ENCODE measurements around the gene SMARCAL1. TPM values are rescaled to one million over a fixed set of nuclear protein-coding genes. Genes with fewer than 3 reads are reported as not detected.
A peak's percentile ranks its signal among the peaks of the same experiment; 100 is the strongest.

SMARCAL1 gene
- polyA plus RNA-seq, 1 donor from 2014 or later, result 7.5 TPM

DNA sequence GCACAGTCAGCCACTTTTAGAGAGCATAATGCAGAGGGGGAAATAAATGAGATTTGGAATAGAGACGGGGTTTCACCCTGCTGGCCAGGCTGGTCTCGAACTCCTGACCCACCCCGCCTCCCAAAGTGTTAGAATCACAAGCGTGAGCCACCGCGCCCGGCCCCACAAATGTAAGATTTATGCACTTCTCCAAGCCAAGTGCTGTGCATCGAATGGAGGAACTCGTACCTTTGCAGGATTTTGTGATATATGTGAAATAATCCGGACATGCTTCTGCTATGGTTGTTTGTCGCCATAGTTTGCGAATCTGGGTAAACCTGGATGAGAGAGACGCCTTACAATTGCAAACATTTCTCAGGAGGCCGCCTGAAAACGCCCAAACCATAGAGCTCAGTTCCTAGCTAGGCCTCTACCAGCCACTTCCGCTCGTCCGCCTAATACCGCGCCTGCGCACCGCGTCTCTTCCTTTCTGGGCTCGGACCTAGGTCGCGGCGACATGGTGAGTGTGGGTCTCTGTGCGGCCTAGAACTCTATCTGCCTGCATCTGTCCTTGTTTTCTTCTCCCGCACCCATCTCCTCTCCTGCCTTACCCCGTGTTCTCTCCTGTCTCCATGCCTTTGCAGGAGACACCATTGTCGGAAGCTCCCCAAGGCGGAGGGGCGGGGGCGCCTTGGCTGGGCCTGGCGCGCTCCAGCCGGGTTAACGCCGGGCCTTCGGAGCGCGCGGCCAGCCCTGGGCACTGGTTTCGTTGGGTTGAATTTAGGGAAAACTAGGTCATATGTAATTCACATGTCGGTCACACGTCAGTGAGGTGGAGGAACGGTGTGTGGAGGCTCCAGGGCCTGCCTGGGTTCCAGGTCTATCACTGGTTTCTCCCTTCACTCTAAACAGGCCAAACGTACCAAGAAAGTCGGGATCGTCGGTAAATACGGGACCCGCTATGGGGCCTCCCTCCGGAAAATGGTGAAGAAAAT is 86.4 kb downstream of the SMARCAL1 start, which contains the start of gene RPL37A (continued):
- TF ChIP-seq TAF1 (IDR thresholded peaks at IDR 0.05; ENCODE audit: low read depth), result peak; percentile 97

DNA sequence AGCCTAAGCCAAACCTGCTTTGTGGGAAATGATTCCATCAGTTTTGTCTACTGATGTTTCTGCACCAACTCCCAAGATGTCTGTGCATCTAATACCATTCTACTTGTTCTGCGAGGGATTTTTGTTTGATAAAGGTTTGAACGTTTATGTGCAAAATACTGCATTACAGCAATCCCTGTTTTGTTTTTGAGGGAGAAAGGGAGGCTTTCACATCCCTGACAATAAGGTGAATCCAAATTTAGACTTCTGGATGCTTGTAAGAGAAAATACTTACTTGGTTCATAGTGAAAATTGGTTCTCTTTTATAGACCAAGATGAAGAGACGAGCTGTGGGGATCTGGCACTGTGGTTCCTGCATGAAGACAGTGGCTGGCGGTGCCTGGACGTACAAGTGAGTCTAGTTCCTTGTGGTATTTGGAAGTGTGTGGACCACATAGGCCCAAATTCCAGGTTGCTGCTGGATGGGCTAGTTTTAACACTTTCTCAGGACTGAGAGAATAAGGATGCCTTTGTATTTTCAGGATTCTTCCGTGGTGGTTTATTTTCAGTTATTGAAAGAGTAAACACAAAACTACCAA is 87.4 kb downstream of the SMARCAL1 start:
- Histone ChIP-seq H2AFZ (ENCODE audit: low read depth, low read length) (no peak overlapping the region), H3K27me3 (ENCODE audit: insufficient read depth, low read depth, low read length) (no peaks in the 10 kb centered on the region), H4K20me1 (ENCODE audit: insufficient read depth) (no peaks in the 10 kb centered on the region), H3K4me3 (ENCODE audit: low read length) (peak overlapping the region; percentile 87), H3K9me3 (ENCODE audit: low read length) (no peaks in the 10 kb centered on the region), H3K27ac (ENCODE audit: low read length) (peak overlapping the region; percentile 85), H3K9me2 (ENCODE audit: insufficient read depth, low read length) (no peaks in the 10 kb centered on the region), H3F3A (ENCODE audit: insufficient read depth, low read length, poor library complexity, severe bottlenecking) (no peaks in the 10 kb centered on the region), H3K36me3 (ENCODE audit: insufficient read depth, low read length) (peaks cover 7% of the 10 kb centered on the region), H3K79me2 (replicated peaks; ENCODE audit: insufficient read depth, low read length) (peaks cover 18% of the 10 kb centered on the region), H3K4me2 (ENCODE audit: low read length) (peak overlapping the region; percentile 71), H3K9ac (ENCODE audit: low read length) (peak overlapping the region; percentile 85)
- TF ChIP-seq SMC3 (conservative IDR thresholded peaks at IDR 0.05; ENCODE audit: poor library complexity), result no peak
- no peak for TF ChIP-seq TAF1 (IDR thresholded peaks at IDR 0.05; ENCODE audit: low read depth)
- TF ChIP-seq, protein P1, sequence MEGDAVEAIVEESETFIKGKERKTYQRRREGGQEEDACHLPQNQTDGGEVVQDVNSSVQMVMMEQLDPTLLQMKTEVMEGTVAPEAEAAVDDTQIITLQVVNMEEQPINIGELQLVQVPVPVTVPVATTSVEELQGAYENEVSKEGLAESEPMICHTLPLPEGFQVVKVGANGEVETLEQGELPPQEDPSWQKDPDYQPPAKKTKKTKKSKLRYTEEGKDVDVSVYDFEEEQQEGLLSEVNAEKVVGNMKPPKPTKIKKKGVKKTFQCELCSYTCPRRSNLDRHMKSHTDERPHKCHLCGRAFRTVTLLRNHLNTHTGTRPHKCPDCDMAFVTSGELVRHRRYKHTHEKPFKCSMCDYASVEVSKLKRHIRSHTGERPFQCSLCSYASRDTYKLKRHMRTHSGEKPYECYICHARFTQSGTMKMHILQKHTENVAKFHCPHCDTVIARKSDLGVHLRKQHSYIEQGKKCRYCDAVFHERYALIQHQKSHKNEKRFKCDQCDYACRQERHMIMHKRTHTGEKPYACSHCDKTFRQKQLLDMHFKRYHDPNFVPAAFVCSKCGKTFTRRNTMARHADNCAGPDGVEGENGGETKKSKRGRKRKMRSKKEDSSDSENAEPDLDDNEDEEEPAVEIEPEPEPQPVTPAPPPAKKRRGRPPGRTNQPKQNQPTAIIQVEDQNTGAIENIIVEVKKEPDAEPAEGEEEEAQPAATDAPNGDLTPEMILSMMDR (IDR thresholded peaks at IDR 0.05; ENCODE audit: poor library complexity, severe bottlenecking), result no peak
- TF ChIP-seq REST (IDR thresholded peaks at IDR 0.05; ENCODE audit: borderline replicate concordance), result no peak
- TF ChIP-seq EZH2 (IDR thresholded peaks at IDR 0.05; ENCODE audit: borderline replicate concordance, insufficient read depth, low read length, poor library complexity, severe bottlenecking), result no peak
- TF ChIP-seq RAD21 (conservative IDR thresholded peaks at IDR 0.05), result no peak
- TF ChIP-seq POLR2AphosphoS5 (IDR thresholded peaks at IDR 0.05), result no peak
- TF ChIP-seq EP300 (conservative IDR thresholded peaks at IDR 0.05; ENCODE audit: poor library complexity, severe bottlenecking), result no peak
- TF ChIP-seq MXI1 (conservative IDR thresholded peaks at IDR 0.05; ENCODE audit: poor library complexity, severe bottlenecking), result no peak

DNA sequence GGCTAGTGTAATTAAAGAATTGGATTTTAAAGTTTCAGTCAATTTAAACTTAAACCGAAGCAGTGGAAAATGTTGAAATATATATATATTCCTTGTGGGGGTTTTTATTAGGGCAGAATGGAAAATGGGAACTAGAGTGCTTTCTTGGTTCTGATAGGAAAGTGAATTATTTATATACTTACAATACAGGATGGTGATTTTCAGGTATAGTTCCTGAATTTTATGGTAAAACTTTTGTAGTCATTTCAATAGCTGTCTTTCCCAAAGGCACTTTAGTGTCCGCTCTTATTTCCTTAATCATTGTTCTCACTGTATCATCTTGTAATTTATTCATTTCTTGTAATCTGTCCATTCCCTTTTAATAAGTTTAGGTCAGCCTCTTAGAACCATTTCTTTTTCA is 88.3 kb downstream of the SMARCAL1 start:
- peaks cover 7% of the 10 kb centered on the region for H3K36me3 ChIP-seq (ENCODE audit: insufficient read depth, low read length)

More for the DNA sequence above, 88.3 kb downstream of the SMARCAL1 start:
- H3K79me2 ChIP-seq (replicated peaks; ENCODE audit: insufficient read depth, low read length), result peaks cover 18% of the 10 kb centered on the region
- no peaks in the 10 kb centered on the region for H3F3A ChIP-seq (ENCODE audit: insufficient read depth, low read length, poor library complexity, severe bottlenecking)
- peak overlapping the region; percentile 85 for H3K9ac ChIP-seq (ENCODE audit: low read length)
- H3K9me3 ChIP-seq (ENCODE audit: low read length), result no peaks in the 10 kb centered on the region
- no peaks in the 10 kb centered on the region for H4K20me1 ChIP-seq (ENCODE audit: insufficient read depth)
- no peaks in the 10 kb centered on the region for H3K9me2 ChIP-seq (ENCODE audit: insufficient read depth, low read length)
- no peak overlapping the region for H3K27ac ChIP-seq (ENCODE audit: low read length)
- peak overlapping the region; percentile 87 for H3K4me3 ChIP-seq (ENCODE audit: low read length)
- H3K4me2 ChIP-seq (ENCODE audit: low read length), result peak overlapping the region; percentile 31
- no peak overlapping the region for H2AFZ ChIP-seq (ENCODE audit: low read depth, low read length)
- no peaks in the 10 kb centered on the region for H3K27me3 ChIP-seq (ENCODE audit: insufficient read depth, low read depth, low read length)
- TF ChIP-seq EP300 (conservative IDR thresholded peaks at IDR 0.05; ENCODE audit: poor library complexity, severe bottlenecking) (no peak), RAD21 (conservative IDR thresholded peaks at IDR 0.05) (no peak), REST (IDR thresholded peaks at IDR 0.05; ENCODE audit: borderline replicate concordance) (no peak), MXI1 (conservative IDR thresholded peaks at IDR 0.05; ENCODE audit: poor library complexity, severe bottlenecking) (no peak), EZH2 (IDR thresholded peaks at IDR 0.05; ENCODE audit: borderline replicate concordance, insufficient read depth, low read length, poor library complexity, severe bottlenecking) (no peak), TAF1 (IDR thresholded peaks at IDR 0.05; ENCODE audit: low read depth) (no peak), SMC3 (conservative IDR thresholded peaks at IDR 0.05; ENCODE audit: poor library complexity) (no peak), POLR2AphosphoS5 (IDR thresholded peaks at IDR 0.05) (no peak)
- TF ChIP-seq, protein P1 (IDR thresholded peaks at IDR 0.05; ENCODE audit: poor library complexity, severe bottlenecking), result no peak

All from neural cell (in vitro differentiated cells).